ENCODE measurements around the gene ZNF785.

GRCh38 chr16:30588651-30589050 is 3.2 kb upstream of the ZNF785 start:
- TF ChIP-seq CTCF (IDR thresholded peaks at IDR 0.05) (no peak), EP300 (IDR thresholded peaks at IDR 0.05) (no peak)
